Measurements from ENCODE around the gene KCNK3. TPM values are rescaled to one million over a fixed set of nuclear protein-coding genes. Genes with fewer than 3 reads are reported as not detected.

The KCNK3 gene
- polyA plus RNA-seq, 1 of the 3 experiments (the other 2 are of a cell fraction) = 0.16 TPM

DNA sequence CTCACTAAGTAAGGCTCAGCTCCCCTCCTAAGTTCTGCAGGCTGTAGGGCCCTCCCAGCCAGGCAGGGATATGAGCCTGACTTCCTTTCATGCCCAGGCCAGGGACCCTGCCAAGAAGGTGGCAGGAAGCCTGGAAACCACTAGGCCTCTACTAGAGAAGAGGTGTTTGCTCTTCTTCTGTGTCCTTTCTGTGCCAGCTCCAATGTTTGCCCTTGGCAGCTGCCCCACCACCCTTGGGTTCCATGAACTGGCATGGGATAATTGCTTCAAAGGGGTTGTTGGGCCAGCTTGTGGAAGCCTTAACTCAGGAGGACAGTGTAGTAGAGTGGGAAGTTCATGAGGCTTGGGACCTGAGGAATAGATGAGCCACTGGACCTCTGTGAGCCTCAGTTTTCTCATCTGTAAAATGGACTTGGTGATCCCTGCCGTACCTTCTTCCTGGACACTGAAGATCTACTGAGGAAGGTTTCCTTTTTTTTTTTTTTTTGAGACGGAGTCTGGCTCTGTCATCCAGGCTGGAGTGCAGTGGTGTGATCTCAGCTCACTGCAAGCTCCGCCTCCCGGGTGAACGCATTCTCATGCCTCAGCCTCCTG lies 75.5 kb downstream of the KCNK3 start:
- TF ChIP-seq, protein P1, sequence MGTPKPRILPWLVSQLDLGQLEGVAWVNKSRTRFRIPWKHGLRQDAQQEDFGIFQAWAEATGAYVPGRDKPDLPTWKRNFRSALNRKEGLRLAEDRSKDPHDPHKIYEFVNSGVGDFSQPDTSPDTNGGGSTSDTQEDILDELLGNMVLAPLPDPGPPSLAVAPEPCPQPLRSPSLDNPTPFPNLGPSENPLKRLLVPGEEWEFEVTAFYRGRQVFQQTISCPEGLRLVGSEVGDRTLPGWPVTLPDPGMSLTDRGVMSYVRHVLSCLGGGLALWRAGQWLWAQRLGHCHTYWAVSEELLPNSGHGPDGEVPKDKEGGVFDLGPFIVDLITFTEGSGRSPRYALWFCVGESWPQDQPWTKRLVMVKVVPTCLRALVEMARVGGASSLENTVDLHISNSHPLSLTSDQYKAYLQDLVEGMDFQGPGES (IDR thresholded peaks at IDR 0.05; ENCODE audit: low read depth, low read length) = no peak
- no peak for TF ChIP-seq RCOR1 (IDR thresholded peaks at IDR 0.05; ENCODE audit: low read length)
- no peak for TF ChIP-seq EZH2phosphoT487 (IDR thresholded peaks at IDR 0.05; ENCODE audit: borderline replicate concordance, low read depth)
- no peak for TF ChIP-seq FOXM1 (IDR thresholded peaks at IDR 0.05; ENCODE audit: low read depth)
- TF ChIP-seq TEAD4 (IDR thresholded peaks at IDR 0.05; ENCODE audit: borderline replicate concordance, insufficient read depth) = no peak
- TF ChIP-seq, protein P2, sequence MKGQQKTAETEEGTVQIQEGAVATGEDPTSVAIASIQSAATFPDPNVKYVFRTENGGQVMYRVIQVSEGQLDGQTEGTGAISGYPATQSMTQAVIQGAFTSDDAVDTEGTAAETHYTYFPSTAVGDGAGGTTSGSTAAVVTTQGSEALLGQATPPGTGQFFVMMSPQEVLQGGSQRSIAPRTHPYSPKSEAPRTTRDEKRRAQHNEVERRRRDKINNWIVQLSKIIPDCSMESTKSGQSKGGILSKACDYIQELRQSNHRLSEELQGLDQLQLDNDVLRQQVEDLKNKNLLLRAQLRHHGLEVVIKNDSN (IDR thresholded peaks at IDR 0.05; ENCODE audit: borderline replicate concordance, low read depth) = no peak
- TF ChIP-seq, protein P3, sequence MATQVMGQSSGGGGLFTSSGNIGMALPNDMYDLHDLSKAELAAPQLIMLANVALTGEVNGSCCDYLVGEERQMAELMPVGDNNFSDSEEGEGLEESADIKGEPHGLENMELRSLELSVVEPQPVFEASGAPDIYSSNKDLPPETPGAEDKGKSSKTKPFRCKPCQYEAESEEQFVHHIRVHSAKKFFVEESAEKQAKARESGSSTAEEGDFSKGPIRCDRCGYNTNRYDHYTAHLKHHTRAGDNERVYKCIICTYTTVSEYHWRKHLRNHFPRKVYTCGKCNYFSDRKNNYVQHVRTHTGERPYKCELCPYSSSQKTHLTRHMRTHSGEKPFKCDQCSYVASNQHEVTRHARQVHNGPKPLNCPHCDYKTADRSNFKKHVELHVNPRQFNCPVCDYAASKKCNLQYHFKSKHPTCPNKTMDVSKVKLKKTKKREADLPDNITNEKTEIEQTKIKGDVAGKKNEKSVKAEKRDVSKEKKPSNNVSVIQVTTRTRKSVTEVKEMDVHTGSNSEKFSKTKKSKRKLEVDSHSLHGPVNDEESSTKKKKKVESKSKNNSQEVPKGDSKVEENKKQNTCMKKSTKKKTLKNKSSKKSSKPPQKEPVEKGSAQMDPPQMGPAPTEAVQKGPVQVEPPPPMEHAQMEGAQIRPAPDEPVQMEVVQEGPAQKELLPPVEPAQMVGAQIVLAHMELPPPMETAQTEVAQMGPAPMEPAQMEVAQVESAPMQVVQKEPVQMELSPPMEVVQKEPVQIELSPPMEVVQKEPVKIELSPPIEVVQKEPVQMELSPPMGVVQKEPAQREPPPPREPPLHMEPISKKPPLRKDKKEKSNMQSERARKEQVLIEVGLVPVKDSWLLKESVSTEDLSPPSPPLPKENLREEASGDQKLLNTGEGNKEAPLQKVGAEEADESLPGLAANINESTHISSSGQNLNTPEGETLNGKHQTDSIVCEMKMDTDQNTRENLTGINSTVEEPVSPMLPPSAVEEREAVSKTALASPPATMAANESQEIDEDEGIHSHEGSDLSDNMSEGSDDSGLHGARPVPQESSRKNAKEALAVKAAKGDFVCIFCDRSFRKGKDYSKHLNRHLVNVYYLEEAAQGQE (IDR thresholded peaks at IDR 0.05; ENCODE audit: low read depth, low read length) = no peak
- TF ChIP-seq, protein P4, sequence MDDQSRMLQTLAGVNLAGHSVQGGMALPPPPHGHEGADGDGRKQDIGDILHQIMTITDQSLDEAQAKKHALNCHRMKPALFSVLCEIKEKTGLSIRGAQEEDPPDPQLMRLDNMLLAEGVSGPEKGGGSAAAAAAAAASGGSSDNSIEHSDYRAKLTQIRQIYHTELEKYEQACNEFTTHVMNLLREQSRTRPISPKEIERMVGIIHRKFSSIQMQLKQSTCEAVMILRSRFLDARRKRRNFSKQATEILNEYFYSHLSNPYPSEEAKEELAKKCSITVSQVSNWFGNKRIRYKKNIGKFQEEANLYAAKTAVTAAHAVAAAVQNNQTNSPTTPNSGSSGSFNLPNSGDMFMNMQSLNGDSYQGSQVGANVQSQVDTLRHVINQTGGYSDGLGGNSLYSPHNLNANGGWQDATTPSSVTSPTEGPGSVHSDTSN (IDR thresholded peaks at IDR 0.05) = no peak
- TF ChIP-seq RXRA (IDR thresholded peaks at IDR 0.05; ENCODE audit: borderline replicate concordance, low read depth) = no peak
- TF ChIP-seq, protein P5, sequence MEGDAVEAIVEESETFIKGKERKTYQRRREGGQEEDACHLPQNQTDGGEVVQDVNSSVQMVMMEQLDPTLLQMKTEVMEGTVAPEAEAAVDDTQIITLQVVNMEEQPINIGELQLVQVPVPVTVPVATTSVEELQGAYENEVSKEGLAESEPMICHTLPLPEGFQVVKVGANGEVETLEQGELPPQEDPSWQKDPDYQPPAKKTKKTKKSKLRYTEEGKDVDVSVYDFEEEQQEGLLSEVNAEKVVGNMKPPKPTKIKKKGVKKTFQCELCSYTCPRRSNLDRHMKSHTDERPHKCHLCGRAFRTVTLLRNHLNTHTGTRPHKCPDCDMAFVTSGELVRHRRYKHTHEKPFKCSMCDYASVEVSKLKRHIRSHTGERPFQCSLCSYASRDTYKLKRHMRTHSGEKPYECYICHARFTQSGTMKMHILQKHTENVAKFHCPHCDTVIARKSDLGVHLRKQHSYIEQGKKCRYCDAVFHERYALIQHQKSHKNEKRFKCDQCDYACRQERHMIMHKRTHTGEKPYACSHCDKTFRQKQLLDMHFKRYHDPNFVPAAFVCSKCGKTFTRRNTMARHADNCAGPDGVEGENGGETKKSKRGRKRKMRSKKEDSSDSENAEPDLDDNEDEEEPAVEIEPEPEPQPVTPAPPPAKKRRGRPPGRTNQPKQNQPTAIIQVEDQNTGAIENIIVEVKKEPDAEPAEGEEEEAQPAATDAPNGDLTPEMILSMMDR (IDR thresholded peaks at IDR 0.05) = no peak
- TF ChIP-seq, protein P6, sequence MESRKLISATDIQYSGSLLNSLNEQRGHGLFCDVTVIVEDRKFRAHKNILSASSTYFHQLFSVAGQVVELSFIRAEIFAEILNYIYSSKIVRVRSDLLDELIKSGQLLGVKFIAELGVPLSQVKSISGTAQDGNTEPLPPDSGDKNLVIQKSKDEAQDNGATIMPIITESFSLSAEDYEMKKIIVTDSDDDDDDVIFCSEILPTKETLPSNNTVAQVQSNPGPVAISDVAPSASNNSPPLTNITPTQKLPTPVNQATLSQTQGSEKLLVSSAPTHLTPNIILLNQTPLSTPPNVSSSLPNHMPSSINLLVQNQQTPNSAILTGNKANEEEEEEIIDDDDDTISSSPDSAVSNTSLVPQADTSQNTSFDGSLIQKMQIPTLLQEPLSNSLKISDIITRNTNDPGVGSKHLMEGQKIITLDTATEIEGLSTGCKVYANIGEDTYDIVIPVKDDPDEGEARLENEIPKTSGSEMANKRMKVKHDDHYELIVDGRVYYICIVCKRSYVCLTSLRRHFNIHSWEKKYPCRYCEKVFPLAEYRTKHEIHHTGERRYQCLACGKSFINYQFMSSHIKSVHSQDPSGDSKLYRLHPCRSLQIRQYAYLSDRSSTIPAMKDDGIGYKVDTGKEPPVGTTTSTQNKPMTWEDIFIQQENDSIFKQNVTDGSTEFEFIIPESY (IDR thresholded peaks at IDR 0.05; ENCODE audit: borderline replicate concordance, low read depth) = no peak
- TF ChIP-seq FOSL2 (IDR thresholded peaks at IDR 0.05; ENCODE audit: borderline replicate concordance, low read depth) = no peak
- no peak for TF ChIP-seq NRF1 (IDR thresholded peaks at IDR 0.05; ENCODE audit: low read depth, low read length)
- TF ChIP-seq RAD21 (IDR thresholded peaks at IDR 0.05; ENCODE audit: low read length) = no peak
- no peak for TF ChIP-seq YY1 (IDR thresholded peaks at IDR 0.05; ENCODE audit: low read depth)
- TF ChIP-seq SIN3A (IDR thresholded peaks at IDR 0.05; ENCODE audit: borderline replicate concordance, low read depth, low read length) = no peak
- CTCF ChIA-PET = interaction anchor here (2.3 to 7.0 kb wide), 3 partner anchors 11 to 163 kb away, joined by 7 to 36 read pairs (median 9); no protein-coding TSS in a partner anchor
- no peak overlapping the region for H3K4me2 ChIP-seq

More for the DNA sequence above, 75.5 kb downstream of the KCNK3 start:
- Histone ChIP-seq H3K36me3 (replicated peaks in 1 of 2; ENCODE audit: control insufficient read depth in 1 of 2, insufficient read depth in 2 of 2, low read length in 1 of 2) (peaks cover 2 to 4% of the 10 kb centered on the region in 2 experiments), H3F3A (replicated peaks; ENCODE audit: insufficient read depth) (no peaks in the 10 kb centered on the region), H4K20me1 (ENCODE audit: insufficient read depth) (peaks cover 58% of the 10 kb centered on the region), H3K27ac (ENCODE audit: low read depth in 2 of 2, low read length in 1 of 2) (no peak overlapping the region), H3K79me2 (ENCODE audit: insufficient read depth) (peaks cover 94% of the 10 kb centered on the region), H3K9ac (no peak overlapping the region), H3K4me1 (ENCODE audit: control insufficient read depth in 1 of 2, insufficient read depth in 2 of 2, low read depth in 1 of 2, low read length in 1 of 2) (peaks cover 26 to 45% of the 10 kb centered on the region in 2 experiments; a peak in 3 of 4 replicates), H3K27me3 (ENCODE audit: insufficient read depth) (no peaks in the 10 kb centered on the region), H3K9me3 (no peaks in the 10 kb centered on the region), H2AFZ (ENCODE audit: low read depth) (no peak overlapping the region), H3K9me2 (no peaks in the 10 kb centered on the region), H3K4me3 (ENCODE audit: low read depth in 2 of 2, low read length in 1 of 2) (no peak overlapping the region)
- DNase-seq = peak; percentile 4
- POLR2A ChIA-PET = interaction anchor here (0.7 kb wide), 1 partner anchor 181 kb away, joined by 3 read pairs; no protein-coding TSS in a partner anchor
- 93% methylated on average over 5 of the region's 5 CpGs for WGBS (ENCODE audit: low lambda C conversion rate)

Data from SK-N-SH (cell line).